CD14-positive monocyte (primary cell): ENCODE measurements around the gene CAMTA1. TPM values are rescaled to one million over a fixed set of nuclear protein-coding genes. Genes with fewer than 3 reads are reported as not detected.

Experiments used
- DNase-seq, 3 donors: peaks; one replicate each; pipeline ENCODE4 v3.0.0-alpha.2; 2011 to 2022
- H2AFZ ChIP-seq: 2 replicates; pipeline ENCODE4 v1.6.0; 2012; ENCODE audit warnings: mild to moderate bottlenecking, low read depth, low read length, inconsistent platforms; ENCODE audit not compliant: insufficient read depth, poor library complexity, severe bottlenecking
- H3K27ac ChIP-seq, 2 donors: 1 replicate in 1 of 2; 2 replicates in 1 of 2; pipeline ENCODE4 v1.5.1; 2012 to 2013; ENCODE audit warnings: low read length in 2 of 2, control low read depth in 1 of 2, inconsistent platforms in 1 of 2, low read depth in 1 of 2, mild to moderate bottlenecking in 1 of 2
- H3K27me3 ChIP-seq, 2 donors: one replicate each; pipeline versions ENCODE4 v1.6.0 to v1.6.1; 2011 to 2013; ENCODE audit warnings: low read length in 2 of 2; ENCODE audit not compliant: control insufficient read depth in 2 of 2, insufficient read depth in 2 of 2
- H3K36me3 ChIP-seq, 2 donors: replicated peaks in 1 of 2; 1 replicate in 1 of 2; 2 replicates in 1 of 2; pipeline versions ENCODE4 v1.5.1 to v1.6.1; 2012 to 2013; ENCODE audit warnings: low read length in 2 of 2, control low read depth in 1 of 2, inconsistent platforms in 1 of 2, mild to moderate bottlenecking in 1 of 2; ENCODE audit not compliant: insufficient read depth in 2 of 2, control insufficient read depth in 1 of 2
- H3K4me1 ChIP-seq, 2 donors: 1 replicate in 1 of 2; 2 replicates in 1 of 2; pipeline versions ENCODE4 v1.5.1 to v1.6.1; 2012 to 2013; ENCODE audit warnings: low read length in 2 of 2, control low read depth in 1 of 2, inconsistent platforms in 1 of 2, mild to moderate bottlenecking in 1 of 2, moderate library complexity in 1 of 2; ENCODE audit not compliant: insufficient read depth in 2 of 2, control insufficient read depth in 1 of 2
- H3K4me2 ChIP-seq: replicated peaks from 2 replicates; pipeline ENCODE3; 2012; ENCODE audit warnings: low read length, moderate library complexity, mild to moderate bottlenecking; ENCODE audit not compliant: poor library complexity, severe bottlenecking; ENCODE audit errors: extremely low read depth
- H3K4me3 ChIP-seq, 3 experiments: fragments of 200-600 bp in 1 of 3; sonication (generic) in 1 of 3; replicated peaks in 1 of 3; 1 replicate in 2 of 3; 2 replicates in 1 of 3; pipeline ENCODE4 v1.5.1; 2011 to 2013; ENCODE audit warnings: low read length in 3 of 3, mild to moderate bottlenecking in 3 of 3, control low read depth in 2 of 3, low read depth in 2 of 3, inconsistent platforms in 1 of 3, moderate library complexity in 1 of 3
- H3K79me2 ChIP-seq: 2 replicates; pipeline ENCODE4 v1.6.0; 2012; ENCODE audit warnings: mild to moderate bottlenecking, control low read depth, inconsistent platforms, low read length, moderate library complexity; ENCODE audit not compliant: insufficient read depth
- H3K9ac ChIP-seq: 2 replicates; pipeline ENCODE4 v1.6.0; 2017; ENCODE audit warnings: low read length, mild to moderate bottlenecking; ENCODE audit not compliant: insufficient read depth, poor library complexity, severe bottlenecking
- H3K9me3 ChIP-seq, 2 donors: replicated peaks in 1 of 2; 1 replicate in 1 of 2; 2 replicates in 1 of 2; pipeline versions ENCODE4 v1.5.1 to v1.6.1; 2012 to 2013; ENCODE audit warnings: low read length in 2 of 2, control low read depth in 1 of 2; ENCODE audit not compliant: control insufficient read depth in 1 of 2, insufficient read depth in 1 of 2
- H4K20me1 ChIP-seq: 2 replicates; pipeline ENCODE4 v1.6.0; 2012; ENCODE audit warnings: mild to moderate bottlenecking, low read length, control low read depth, moderate library complexity; ENCODE audit not compliant: insufficient read depth
- H3K27ac Mint-ChIP-seq, 7 donors: one replicate each; pipeline ENCODE4 v1.8.0; 2020; ENCODE audit warnings: mild to moderate bottlenecking in 7 of 7, mixed read lengths in 7 of 7, moderate library complexity in 6 of 7, inconsistent platforms in 2 of 7
- H3K27me3 Mint-ChIP-seq, 3 donors: one replicate each; pipeline ENCODE4 v1.8.0; 2021 to 2022; ENCODE audit warnings: low read depth in 3 of 3, mild to moderate bottlenecking in 3 of 3, mixed read lengths in 3 of 3, moderate library complexity in 3 of 3, inconsistent platforms in 1 of 3
- H3K36me3 Mint-ChIP-seq, 2 donors: one replicate each; pipeline ENCODE4 v1.8.0; 2020; ENCODE audit warnings: mixed read lengths in 2 of 2, inconsistent platforms in 1 of 2, mild to moderate bottlenecking in 1 of 2
- H3K4me1 Mint-ChIP-seq: one replicate; pipeline ENCODE4 v1.8.0; 2020; ENCODE audit warnings: mild to moderate bottlenecking, mixed read lengths
- H3K4me3 Mint-ChIP-seq, 2 donors: one replicate each; pipeline ENCODE4 v1.8.0; 2020; ENCODE audit warnings: mild to moderate bottlenecking in 2 of 2, mixed read lengths in 2 of 2, moderate library complexity in 1 of 2
- H3K9me3 Mint-ChIP-seq, 7 donors: one replicate each; pipeline ENCODE4 v1.8.0; 2020 to 2022; ENCODE audit warnings: mixed read lengths in 7 of 7, mild to moderate bottlenecking in 6 of 7, moderate library complexity in 6 of 7, inconsistent platforms in 2 of 7
- WGBS: methylation state at CpG from one replicate; pipeline ENCODE4 v1.1.5; 2013; ENCODE audit warnings: missing lambda C conversion rate; ENCODE audit not compliant: insufficient coverage; 5-methylcytosine and 5-hydroxymethylcytosine counted together
- intact Hi-C, 2 donors: fragments of 100-400 bp; cut with micrococcal nuclease; formaldehyde crosslinking; loops; one replicate each; pipeline versions ENCODE4 v1.15.0 to v1.15.1; 2023
- polyA plus RNA-seq, 3 donors: library from polyadenylated mRNA; depleted of rRNA in 1 of 3; unstranded in 2 of 3; stranded (reverse) in 1 of 3; fragments of 300-500 nt in 2 of 3; fragments of >200 nt in 1 of 3; fragmentation: Illumina TruSeq in 2 of 3; gene quantifications; 1 replicate in 2 of 3; 2 replicates in 1 of 3; pipeline ENCODE4 v1.2.3, GENCODE V29; 2012 to 2021
- TF ChIP-seq, protein P1 (sequence below): fragments of 200-600 bp; IDR thresholded peaks from one replicate; pipeline ENCODE4 v1.8.0; 2022; ENCODE audit warnings: antibody characterized with exemption, mild to moderate bottlenecking

CAMTA1 gene
- polyA plus RNA-seq, 3 donors = 52.0 to 89.6 (median 78.3) TPM

DNA sequence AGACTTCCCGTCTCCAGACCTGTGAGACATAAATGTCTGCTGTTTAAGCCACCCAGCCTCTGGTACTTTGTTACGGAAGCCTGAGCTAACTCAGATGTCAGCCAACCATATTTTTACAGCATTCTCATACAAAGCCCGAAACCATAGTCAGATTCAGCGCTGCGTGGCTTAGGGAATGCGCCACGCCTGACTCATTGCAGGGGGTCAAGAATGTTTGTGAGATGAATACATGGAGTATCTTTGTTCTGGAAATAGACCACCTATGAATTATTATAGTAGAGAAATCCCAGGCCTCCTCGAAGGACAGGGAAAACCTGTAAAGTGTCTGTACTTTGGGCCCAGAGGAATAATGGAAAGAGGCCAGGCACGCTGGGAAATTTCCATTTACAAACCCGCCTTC is 434.8 kb downstream of the CAMTA1 start:
- intact Hi-C loops = no loop called here
- Histone ChIP-seq H4K20me1 (no peaks in the 10 kb centered on the region), H3K4me2 (no peak overlapping the region), H3K36me3 (no peaks in the 10 kb centered on the region), H3K4me1 (no peaks in the 10 kb centered on the region), H3K27me3 (no peaks in the 10 kb centered on the region), H3K9ac (no peak overlapping the region), H3K27ac (no peak overlapping the region), H3K79me2 (no peaks in the 10 kb centered on the region), H3K9me3 (no peaks in the 10 kb centered on the region), H3K4me3 (no peak overlapping the region), H2AFZ (no peak overlapping the region)
- H3K9me3 Mint-ChIP-seq = peaks cover 0 to 3% (median 0%) of the 10 kb centered on the region in 7 donors
- H3K27me3 Mint-ChIP-seq = peaks cover 0 to 4% (median 0%) of the 10 kb centered on the region in 3 donors
- WGBS = 93% methylated on average over 4 of the region's 10 CpGs
- no peak for DNase-seq
- H3K27ac Mint-ChIP-seq = peak overlapping the region in 1 of 7 donors; percentile 17
- no peak overlapping the region for H3K4me3 Mint-ChIP-seq
- TF ChIP-seq, protein P1, sequence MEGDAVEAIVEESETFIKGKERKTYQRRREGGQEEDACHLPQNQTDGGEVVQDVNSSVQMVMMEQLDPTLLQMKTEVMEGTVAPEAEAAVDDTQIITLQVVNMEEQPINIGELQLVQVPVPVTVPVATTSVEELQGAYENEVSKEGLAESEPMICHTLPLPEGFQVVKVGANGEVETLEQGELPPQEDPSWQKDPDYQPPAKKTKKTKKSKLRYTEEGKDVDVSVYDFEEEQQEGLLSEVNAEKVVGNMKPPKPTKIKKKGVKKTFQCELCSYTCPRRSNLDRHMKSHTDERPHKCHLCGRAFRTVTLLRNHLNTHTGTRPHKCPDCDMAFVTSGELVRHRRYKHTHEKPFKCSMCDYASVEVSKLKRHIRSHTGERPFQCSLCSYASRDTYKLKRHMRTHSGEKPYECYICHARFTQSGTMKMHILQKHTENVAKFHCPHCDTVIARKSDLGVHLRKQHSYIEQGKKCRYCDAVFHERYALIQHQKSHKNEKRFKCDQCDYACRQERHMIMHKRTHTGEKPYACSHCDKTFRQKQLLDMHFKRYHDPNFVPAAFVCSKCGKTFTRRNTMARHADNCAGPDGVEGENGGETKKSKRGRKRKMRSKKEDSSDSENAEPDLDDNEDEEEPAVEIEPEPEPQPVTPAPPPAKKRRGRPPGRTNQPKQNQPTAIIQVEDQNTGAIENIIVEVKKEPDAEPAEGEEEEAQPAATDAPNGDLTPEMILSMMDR = no peak
- no peaks in the 10 kb centered on the region for H3K4me1 Mint-ChIP-seq
- H3K36me3 Mint-ChIP-seq = no peaks in the 10 kb centered on the region

DNA sequence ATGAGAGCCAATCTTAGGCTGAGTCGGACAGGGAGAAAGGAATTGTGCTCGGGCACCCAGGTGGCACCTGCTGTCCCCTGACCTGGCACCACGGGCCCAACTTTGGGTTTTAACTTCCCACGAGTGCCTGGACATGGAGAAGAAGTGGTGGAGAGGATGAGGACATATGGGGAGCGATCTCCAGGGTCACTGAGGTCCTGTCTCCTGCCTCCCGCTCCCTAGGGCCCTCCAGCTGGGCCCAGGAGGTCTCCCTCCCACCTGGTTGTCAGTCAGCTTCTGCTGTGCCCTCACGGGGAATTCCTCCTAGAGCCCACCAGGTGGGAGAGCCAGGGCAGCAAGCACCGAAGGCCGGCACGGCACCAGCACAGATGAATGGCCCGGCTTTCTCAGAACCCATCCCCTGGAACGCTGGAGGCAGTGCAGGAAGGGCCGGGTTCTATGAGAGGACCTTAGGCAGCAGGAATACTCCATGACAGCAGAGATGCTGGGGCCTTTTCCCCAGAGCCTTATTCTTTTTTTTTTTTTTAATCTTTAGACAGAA is 435.5 kb downstream of the CAMTA1 start:
- H3K4me1 Mint-ChIP-seq = no peaks in the 10 kb centered on the region
- WGBS = 94% methylated on average over 8 of the region's 13 CpGs

More for the DNA sequence above, 435.5 kb downstream of the CAMTA1 start:
- TF ChIP-seq, protein P1 = no peak
- Histone ChIP-seq H3K9ac (no peak overlapping the region), H3K27ac (no peak overlapping the region), H4K20me1 (no peaks in the 10 kb centered on the region), H3K27me3 (no peaks in the 10 kb centered on the region), H3K79me2 (no peaks in the 10 kb centered on the region), H3K9me3 (no peaks in the 10 kb centered on the region), H3K4me3 (no peak overlapping the region), H3K4me2 (no peak overlapping the region), H3K4me1 (no peaks in the 10 kb centered on the region), H3K36me3 (no peaks in the 10 kb centered on the region), H2AFZ (no peak overlapping the region)
- intact Hi-C loops = no loop called here
- no peaks in the 10 kb centered on the region for H3K36me3 Mint-ChIP-seq
- no peak overlapping the region for H3K27ac Mint-ChIP-seq
- no peak for DNase-seq
- H3K4me3 Mint-ChIP-seq = no peak overlapping the region
- peaks cover 0 to 3% (median 0%) of the 10 kb centered on the region in 7 donors for H3K9me3 Mint-ChIP-seq
- peaks cover 0 to 4% (median 4%) of the 10 kb centered on the region in 3 donors for H3K27me3 Mint-ChIP-seq
